ENCODE data around the gene RFX3.

RFX3 gene

GRCh38 chr9:3415906-3416305, 109.9 kb downstream of the RFX3 start:
- Histone ChIP-seq H3K9me2 (replicated peaks; ENCODE audit: insufficient read depth, low read length) (no peaks in the 10 kb centered on the region), H4K20me1 (ENCODE audit: low read depth, low read length) (no peaks in the 10 kb centered on the region), H3K36me3 (ENCODE audit: low read length) (no peaks in the 10 kb centered on the region), H3K9ac (ENCODE audit: low read length) (no peak overlapping the region), H3K4me3 (ENCODE audit: insufficient read depth, low read length, poor library complexity, severe bottlenecking) (no peak overlapping the region), H2AFZ (ENCODE audit: low read depth, low read length, severe bottlenecking) (no peak overlapping the region), H3K27me3 (ENCODE audit: low read length) (no peaks in the 10 kb centered on the region), H3K27ac (ENCODE audit: low read depth, low read length) (no peak overlapping the region), H3K9me3 (ENCODE audit: insufficient read depth, low read length) (no peaks in the 10 kb centered on the region), H3K4me2 (ENCODE audit: low read depth, low read length, poor library complexity, severe bottlenecking) (no peak overlapping the region), H3F3A (ENCODE audit: insufficient read depth) (0 out of 2 replicates have a peak, but pooled peaks cover 3% of the 10 kb centered on the region), H3K79me2 (ENCODE audit: insufficient read depth, low read length) (no peaks in the 10 kb centered on the region)
- no peak for TF ChIP-seq EZH2phosphoT487 (conservative IDR thresholded peaks at IDR 0.05; ENCODE audit: low read length)
- TF ChIP-seq, protein P1, sequence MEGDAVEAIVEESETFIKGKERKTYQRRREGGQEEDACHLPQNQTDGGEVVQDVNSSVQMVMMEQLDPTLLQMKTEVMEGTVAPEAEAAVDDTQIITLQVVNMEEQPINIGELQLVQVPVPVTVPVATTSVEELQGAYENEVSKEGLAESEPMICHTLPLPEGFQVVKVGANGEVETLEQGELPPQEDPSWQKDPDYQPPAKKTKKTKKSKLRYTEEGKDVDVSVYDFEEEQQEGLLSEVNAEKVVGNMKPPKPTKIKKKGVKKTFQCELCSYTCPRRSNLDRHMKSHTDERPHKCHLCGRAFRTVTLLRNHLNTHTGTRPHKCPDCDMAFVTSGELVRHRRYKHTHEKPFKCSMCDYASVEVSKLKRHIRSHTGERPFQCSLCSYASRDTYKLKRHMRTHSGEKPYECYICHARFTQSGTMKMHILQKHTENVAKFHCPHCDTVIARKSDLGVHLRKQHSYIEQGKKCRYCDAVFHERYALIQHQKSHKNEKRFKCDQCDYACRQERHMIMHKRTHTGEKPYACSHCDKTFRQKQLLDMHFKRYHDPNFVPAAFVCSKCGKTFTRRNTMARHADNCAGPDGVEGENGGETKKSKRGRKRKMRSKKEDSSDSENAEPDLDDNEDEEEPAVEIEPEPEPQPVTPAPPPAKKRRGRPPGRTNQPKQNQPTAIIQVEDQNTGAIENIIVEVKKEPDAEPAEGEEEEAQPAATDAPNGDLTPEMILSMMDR (IDR thresholded peaks at IDR 0.05; ENCODE audit: insufficient read depth, low read length, poor library complexity, severe bottlenecking): no peak

DNA sequence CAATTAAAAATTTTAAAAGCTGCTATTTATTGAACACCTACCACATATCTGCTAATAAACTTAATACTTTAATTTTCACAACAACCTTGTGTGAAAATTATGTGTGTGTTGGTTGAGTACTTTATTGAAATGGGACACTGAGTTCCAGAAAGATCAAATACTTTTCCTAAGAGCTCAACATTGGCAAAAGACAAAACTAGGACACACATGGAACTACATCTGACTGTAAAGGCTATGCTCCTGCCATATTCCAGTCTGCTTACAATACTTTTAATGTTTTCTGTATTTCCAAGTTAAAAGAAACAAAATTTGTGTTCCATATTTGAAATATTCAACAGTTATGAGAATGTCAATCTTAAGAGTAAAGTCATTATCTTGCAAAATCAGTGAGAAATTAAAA, 111.8 kb downstream of the RFX3 start:
- Histone ChIP-seq H3K27me3 (ENCODE audit: low read length) (no peaks in the 10 kb centered on the region), H3K9ac (ENCODE audit: low read length) (no peak overlapping the region), H3K27ac (ENCODE audit: low read depth, low read length) (no peak overlapping the region), H3K9me2 (replicated peaks; ENCODE audit: insufficient read depth, low read length) (no peaks in the 10 kb centered on the region), H4K20me1 (ENCODE audit: low read depth, low read length) (no peaks in the 10 kb centered on the region), H3K79me2 (ENCODE audit: insufficient read depth, low read length) (no peaks in the 10 kb centered on the region), H3K4me3 (ENCODE audit: insufficient read depth, low read length, poor library complexity, severe bottlenecking) (no peak overlapping the region), H3K36me3 (ENCODE audit: low read length) (no peaks in the 10 kb centered on the region), H3F3A (ENCODE audit: insufficient read depth) (0 out of 2 replicates have a peak, but pooled peaks cover 3% of the 10 kb centered on the region), H3K4me2 (ENCODE audit: low read depth, low read length, poor library complexity, severe bottlenecking) (no peak overlapping the region), H3K9me3 (ENCODE audit: insufficient read depth, low read length) (no peaks in the 10 kb centered on the region), H2AFZ (ENCODE audit: low read depth, low read length, severe bottlenecking) (no peak overlapping the region)
- TF ChIP-seq, protein P1 (IDR thresholded peaks at IDR 0.05; ENCODE audit: insufficient read depth, low read length, poor library complexity, severe bottlenecking): no peak
- TF ChIP-seq EZH2phosphoT487 (conservative IDR thresholded peaks at IDR 0.05; ENCODE audit: low read length): no peak

DNA sequence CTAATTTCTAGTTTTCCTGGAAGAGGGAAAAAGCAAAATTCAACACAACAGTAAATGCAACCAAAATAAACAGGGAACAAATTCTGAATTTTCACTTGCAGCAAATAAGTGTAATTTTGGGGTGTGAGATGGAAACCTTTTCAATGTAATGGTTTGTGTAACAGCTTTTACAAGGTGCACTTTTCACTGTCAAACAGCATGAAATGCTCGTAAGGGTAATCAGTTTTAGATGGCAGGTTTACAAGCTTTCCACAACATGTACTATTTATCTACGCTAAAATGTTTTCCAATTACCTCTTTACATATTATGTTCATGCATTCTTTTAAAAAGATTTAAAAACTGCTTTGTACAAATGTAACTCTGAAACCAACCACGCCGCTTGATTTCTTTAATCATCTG, 115.3 kb downstream of the RFX3 start:
- Histone ChIP-seq H3K9ac (ENCODE audit: low read length) (no peak overlapping the region), H2AFZ (ENCODE audit: low read depth, low read length, severe bottlenecking) (no peak overlapping the region), H3K79me2 (ENCODE audit: insufficient read depth, low read length) (no peaks in the 10 kb centered on the region), H3K4me2 (ENCODE audit: low read depth, low read length, poor library complexity, severe bottlenecking) (no peak overlapping the region), H4K20me1 (ENCODE audit: low read depth, low read length) (no peaks in the 10 kb centered on the region), H3K4me3 (ENCODE audit: insufficient read depth, low read length, poor library complexity, severe bottlenecking) (no peak overlapping the region), H3K27me3 (ENCODE audit: low read length) (no peaks in the 10 kb centered on the region), H3K27ac (ENCODE audit: low read depth, low read length) (no peak overlapping the region), H3K9me3 (ENCODE audit: insufficient read depth, low read length) (no peaks in the 10 kb centered on the region), H3F3A (ENCODE audit: insufficient read depth) (0 out of 2 replicates have a peak, but pooled peaks cover 3% of the 10 kb centered on the region), H3K9me2 (replicated peaks; ENCODE audit: insufficient read depth, low read length) (no peaks in the 10 kb centered on the region), H3K36me3 (ENCODE audit: low read length) (no peaks in the 10 kb centered on the region)
- no peak for TF ChIP-seq EZH2phosphoT487 (conservative IDR thresholded peaks at IDR 0.05; ENCODE audit: low read length)
- TF ChIP-seq, protein P1 (IDR thresholded peaks at IDR 0.05; ENCODE audit: insufficient read depth, low read length, poor library complexity, severe bottlenecking): no peak

Data from SU-DHL-6 (cell line).